Stimulated activated CD4-positive, alpha-beta T cell treated with anti-CD3 and anti-CD28 coated beads, TNF-alpha, amount 100 ng/mL, for 24 hours (primary cell): ENCODE results near the gene POMT2.
"Not testable (repeated sequence)": the region's sequence is repeated elsewhere in the genome, so short reads cannot be mapped to it uniquely, and the experiment has no call there.

Experiments
- DNase-seq, 3 experiments: peaks; one replicate each; pipeline ENCODE4 v3.0.0-alpha.2; 2020; ENCODE audit warnings: low read depth in 3 of 3

POMT2 gene, protein sequence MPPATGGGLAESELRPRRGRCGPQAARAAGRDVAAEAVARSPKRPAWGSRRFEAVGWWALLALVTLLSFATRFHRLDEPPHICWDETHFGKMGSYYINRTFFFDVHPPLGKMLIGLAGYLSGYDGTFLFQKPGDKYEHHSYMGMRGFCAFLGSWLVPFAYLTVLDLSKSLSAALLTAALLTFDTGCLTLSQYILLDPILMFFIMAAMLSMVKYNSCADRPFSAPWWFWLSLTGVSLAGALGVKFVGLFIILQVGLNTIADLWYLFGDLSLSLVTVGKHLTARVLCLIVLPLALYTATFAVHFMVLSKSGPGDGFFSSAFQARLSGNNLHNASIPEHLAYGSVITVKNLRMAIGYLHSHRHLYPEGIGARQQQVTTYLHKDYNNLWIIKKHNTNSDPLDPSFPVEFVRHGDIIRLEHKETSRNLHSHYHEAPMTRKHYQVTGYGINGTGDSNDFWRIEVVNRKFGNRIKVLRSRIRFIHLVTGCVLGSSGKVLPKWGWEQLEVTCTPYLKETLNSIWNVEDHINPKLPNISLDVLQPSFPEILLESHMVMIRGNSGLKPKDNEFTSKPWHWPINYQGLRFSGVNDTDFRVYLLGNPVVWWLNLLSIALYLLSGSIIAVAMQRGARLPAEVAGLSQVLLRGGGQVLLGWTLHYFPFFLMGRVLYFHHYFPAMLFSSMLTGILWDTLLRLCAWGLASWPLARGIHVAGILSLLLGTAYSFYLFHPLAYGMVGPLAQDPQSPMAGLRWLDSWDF

DNA sequence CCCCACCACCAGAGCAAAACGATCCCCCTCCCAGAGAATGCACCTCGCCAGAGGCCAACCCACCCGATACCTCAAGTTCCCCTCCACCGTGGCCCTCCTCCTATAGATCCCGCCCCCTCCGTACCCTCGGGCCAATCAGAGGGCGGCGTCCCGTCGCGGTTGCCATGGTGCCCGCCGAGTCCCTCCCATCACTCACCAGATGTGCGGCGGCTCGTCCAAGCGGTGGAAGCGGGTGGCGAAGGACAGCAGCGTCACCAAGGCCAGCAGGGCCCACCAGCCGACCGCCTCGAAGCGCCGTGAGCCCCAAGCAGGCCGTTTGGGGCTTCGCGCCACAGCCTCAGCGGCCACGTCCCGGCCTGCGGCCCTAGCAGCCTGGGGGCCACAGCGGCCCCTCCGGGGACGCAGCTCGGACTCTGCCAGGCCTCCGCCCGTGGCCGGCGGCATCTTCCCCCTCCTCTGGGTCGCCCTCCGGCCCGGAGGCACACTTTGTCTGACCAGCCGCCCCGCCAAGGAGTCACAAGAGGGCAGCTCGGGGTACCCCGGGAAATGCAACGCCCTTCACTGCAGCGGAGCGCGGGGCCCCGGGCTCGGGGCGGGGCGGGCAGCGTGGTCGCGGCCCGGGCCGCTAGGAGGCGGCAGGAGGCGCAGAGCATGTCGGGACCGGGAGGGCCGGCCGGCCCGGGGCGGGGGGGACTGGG is at the start of gene POMT2:
POMT2 (minus strand) TSS at position 646 of the 698 bp plus-strand sequence; CDS start at position 444, 202 bp downstream.
- peak; percentile 82 to 90 (median 83) for DNase-seq

- no peak for DNase-seq
These were observed 48.6 kb upstream of the POMT2 start for GRCh38 chr14:77369285-77369684.

GRCh38 chr14:77364146-77364545 is 43.5 kb upstream of the POMT2 start:
- no peak for DNase-seq

DNA sequence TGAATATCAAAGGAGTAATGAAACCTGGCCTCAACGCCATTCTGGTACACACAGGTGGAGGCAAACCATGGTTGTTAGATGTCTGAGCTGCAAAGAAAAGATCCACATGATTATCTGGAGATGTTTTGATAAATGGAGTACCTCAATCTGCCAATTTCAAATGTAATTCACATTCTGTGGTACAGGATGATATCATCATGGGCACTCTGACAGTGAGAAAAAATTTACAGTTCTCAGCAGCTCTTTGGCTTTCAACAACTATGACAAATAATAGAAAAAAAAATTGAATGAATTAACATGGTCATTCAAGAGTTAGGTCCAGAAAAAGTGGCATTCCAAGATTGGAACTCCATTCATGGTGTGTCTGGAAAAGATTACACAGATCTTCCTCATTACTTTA is 38.9 kb upstream of the POMT2 start:
- DNase-seq: no peak

DNA sequence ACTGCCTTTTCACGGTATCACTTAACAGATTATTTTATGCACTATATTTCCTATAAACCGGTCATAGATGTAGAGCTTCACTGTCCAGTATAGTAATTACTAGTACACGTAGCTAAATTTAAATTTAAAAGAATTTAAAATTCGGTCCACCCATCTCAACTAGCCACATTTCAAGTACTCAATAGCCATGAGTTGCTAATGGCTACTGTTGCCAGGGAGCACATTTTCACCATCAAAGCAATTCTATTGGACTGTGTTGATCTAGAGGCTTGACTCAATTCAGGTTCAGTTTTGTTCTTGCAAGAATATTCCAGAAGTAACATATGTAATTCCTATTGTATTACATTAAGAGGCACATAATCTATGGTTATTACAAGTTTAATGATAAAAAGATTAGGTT is 36.2 kb upstream of the POMT2 start:
- no peak for DNase-seq

GRCh38 chr14:77355811-77356210 is 35.1 kb upstream of the POMT2 start:
- no peak for DNase-seq

DNA sequence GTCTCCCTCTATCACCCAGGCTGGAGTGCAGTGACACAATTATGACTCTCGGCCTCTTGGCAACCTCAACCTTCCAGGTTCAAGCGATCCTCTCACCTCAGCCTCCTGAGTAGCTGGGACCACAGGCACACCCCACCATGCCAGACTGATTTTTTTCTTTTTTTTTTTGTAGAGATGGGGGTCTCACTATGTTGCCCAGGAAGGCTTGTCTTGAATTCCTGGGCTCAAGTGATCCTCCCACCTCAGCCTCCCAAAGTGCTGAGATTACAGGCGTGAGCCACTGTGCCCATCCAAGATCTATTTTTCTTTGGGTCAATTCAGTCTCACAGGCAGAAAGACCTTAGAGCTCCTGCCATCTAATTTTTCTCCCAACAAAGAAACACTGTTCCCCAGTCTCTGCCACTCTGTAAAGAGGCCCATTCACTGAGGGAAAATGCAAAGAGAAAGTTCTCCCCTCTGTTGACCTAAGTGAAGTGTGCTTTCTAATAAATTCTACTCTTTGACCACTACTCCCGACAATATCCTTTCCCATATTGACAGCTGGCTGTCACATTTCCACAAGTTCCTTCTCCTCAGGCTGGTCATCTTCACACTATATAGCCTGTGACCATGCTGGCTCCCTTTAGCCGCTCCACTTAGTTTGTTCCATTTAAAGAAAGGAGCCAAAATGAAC is 32.9 kb upstream of the POMT2 start:
- DNase-seq: no peak

DNA sequence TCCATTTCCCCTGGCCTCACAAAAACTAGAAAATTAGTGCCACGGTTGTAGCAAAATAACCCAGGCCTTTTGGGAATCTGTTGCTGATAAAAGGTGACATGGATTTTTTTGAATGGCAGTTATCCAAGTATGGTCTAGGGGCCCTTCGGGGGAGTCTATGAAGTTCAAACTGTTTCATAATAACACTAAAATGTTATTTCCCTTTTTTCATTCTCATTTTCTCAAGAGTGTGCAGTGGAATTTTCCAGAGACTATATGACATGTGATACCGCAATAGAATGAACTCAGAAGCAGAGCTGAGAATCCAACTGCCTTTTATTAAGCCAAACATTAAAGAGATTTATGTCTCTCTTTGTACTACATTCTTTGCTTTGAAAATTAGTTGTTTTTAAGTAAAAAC is 27.1 kb upstream of the POMT2 start:
- DNase-seq: no peak

GRCh38 chr14:77346495-77346894 is 25.8 kb upstream of the POMT2 start:
- DNase-seq: no peak

DNA sequence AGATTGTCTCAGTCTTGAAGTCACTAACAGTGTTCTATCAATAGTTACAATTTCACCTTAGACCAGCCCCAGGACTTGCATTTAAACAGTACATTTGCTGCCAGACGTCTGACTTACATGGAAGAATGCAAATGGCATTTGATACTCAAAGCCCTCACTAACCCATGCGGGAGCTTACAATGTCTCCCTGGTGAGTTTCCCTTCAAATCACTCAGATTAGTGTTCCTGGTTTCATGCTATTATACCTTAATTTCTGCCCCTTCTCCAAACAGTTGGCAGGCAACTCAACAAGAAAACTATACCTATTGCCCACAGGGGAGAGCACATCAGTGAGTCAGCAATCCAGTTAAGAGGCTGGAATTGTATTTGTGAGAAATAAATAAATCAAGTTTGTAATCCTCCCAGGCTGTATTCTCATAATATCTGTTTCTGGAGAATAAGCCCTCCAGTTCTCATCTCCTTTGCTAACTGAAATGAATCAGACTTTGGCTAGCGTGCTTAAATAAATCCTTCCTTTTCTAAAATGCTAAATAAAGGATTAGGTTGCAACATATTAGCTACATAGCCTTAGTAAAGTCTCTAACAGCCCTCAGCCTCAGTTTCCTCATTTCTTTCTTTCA is 23.8 kb upstream of the POMT2 start:
- no peak for DNase-seq

- no peak for DNase-seq
These were observed 23.0 kb upstream of the POMT2 start for GRCh38 chr14:77343662-77344061.

DNA sequence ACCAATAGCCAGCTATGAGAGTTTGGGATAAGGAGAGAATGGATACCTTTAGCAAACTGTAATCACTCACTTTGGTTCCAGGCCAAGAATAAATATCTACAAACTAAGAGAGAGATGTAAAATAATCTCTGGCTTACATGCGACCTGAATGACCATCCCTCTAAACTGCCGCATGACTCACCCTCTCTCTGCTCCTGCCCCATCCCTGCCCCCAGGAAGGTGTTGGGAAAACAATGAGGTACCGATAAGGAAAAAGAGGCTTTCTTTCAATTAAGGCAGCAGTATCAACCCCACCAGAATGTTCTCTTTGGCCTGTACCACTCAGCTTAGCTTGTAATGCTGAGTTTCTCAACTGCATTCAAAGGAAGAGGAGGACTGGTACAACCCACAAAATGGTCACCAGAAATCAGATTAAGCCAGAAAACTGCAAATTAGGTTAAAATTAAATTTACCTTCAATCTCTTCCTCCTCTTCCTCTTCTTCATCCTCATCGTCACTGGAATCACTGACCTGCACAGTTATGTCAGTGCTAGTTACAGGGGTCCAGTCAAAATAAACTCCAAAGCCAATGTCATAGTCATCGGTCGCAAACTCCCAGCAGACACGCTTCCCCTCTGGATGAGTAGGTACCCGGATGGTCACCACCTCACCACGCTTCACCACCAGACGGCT is 22.2 kb upstream of the POMT2 start:
- no peak for DNase-seq

GRCh38 chr14:77340389-77340788 is 19.7 kb upstream of the POMT2 start:
- DNase-seq: no peak

- no peak for DNase-seq
These were observed 18.7 kb upstream of the POMT2 start for GRCh38 chr14:77339407-77339806.

GRCh38 chr14:77338302-77338701 is 17.6 kb upstream of the POMT2 start:
- no peak for DNase-seq

GRCh38 chr14:77337880-77338279 is 17.2 kb upstream of the POMT2 start:
- no peak for DNase-seq

GRCh38 chr14:77337255-77337654 is 16.6 kb upstream of the POMT2 start:
- DNase-seq: not testable (repeated sequence)

DNA sequence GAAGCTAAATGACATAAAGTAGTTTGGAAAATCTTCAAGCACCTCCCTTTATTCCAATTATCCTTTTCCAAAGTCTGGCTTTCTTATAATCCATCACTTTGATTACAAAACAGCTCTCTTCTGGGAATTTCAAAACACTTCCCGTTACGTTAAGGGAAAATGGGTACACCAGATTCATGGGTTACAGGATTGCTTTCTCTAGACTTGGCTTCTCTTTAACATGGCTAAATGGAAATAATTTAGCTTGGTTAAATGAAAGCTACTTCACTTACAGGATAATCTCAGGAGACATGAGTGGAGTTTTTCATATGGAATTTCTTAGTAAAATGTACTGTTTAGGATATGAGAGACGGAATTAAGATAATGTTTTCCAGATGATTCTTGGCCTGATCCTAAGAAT is 14.9 kb upstream of the POMT2 start:
- no peak for DNase-seq

GRCh38 chr14:77329872-77330271 is 9.2 kb upstream of the POMT2 start:
- DNase-seq: no peak

DNA sequence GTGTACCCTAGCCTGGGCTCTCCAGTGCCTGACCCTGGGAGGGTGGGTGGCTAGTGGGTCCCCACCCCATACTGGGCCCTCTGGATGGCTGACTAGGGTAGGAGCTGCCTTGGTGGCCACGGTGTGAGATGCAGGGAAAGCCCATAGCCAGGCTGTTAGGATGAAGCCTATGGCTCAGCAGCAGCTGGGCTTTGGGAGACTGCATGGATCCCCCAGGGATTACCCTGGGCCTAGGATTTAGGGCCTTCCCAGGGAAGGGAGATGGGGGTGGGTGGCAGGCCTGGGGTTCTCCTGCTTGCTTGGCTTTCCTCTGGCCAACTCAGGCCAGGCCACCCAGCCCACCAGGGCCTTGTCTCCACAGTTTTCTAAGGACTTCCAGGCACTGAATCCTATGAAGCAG is 6.4 kb upstream of the POMT2 start:
- DNase-seq: no peak

- no peak for DNase-seq
These were observed 5.0 kb upstream of the POMT2 start for GRCh38 chr14:77325746-77326094.
